SK-N-SH (cell line): ENCODE data around the gene FYN.

Experiments
- CHD2 ChIP-seq: fragments of 150-350 bp; IDR thresholded peaks from 2 replicates; pipeline ENCODE4 v1.6.1; 2018; ENCODE audit warnings: low read length; ENCODE audit not compliant: partially characterized antibody
- CTCF ChIP-seq: fragments of 200-600 bp; sonication (generic); IDR thresholded peaks from 2 replicates; pipeline ENCODE4 v1.6.1; 2017; ENCODE audit warnings: antibody characterized with exemption, mild to moderate bottlenecking, moderate library complexity
- EP300 ChIP-seq, 2 experiments: IDR thresholded peaks; 2 replicates each; pipeline versions ENCODE4 v1.4.0 to v1.6.1; 2012; ENCODE audit warnings: borderline replicate concordance in 1 of 2, low read depth in 1 of 2, low read length in 1 of 2
- FOXJ3 ChIP-seq: sonication (generic); formaldehyde crosslinking; IDR thresholded peaks from 2 replicates; pipeline ENCODE4 v1.5.1; 2020; ENCODE audit warnings: mild to moderate bottlenecking, missing genetic modification reagents
- JUND ChIP-seq: IDR thresholded peaks from 2 replicates; pipeline ENCODE4 v1.4.0; 2012
- MAX ChIP-seq: IDR thresholded peaks from 2 replicates; pipeline ENCODE4 v1.4.0; 2012; ENCODE audit warnings: low read depth
- MXI1 ChIP-seq: IDR thresholded peaks from 2 replicates; pipeline ENCODE4 v1.6.1; 2012; ENCODE audit warnings: mild to moderate bottlenecking, low read depth, low read length, improper control_type of control experiment
- POLR2AphosphoS5 ChIP-seq: IDR thresholded peaks from 2 replicates; pipeline ENCODE4 v1.6.1; 2012; ENCODE audit warnings: low read depth, low read length
- RAD21 ChIP-seq: IDR thresholded peaks from 2 replicates; pipeline ENCODE4 v1.6.1; 2012; ENCODE audit warnings: mild to moderate bottlenecking, low read length
- SIN3A ChIP-seq: IDR thresholded peaks from 2 replicates; pipeline ENCODE4 v1.6.1; 2012; ENCODE audit warnings: low read depth, mild to moderate bottlenecking, low read length, moderate library complexity, borderline replicate concordance
- TAF1 ChIP-seq: IDR thresholded peaks from 2 replicates; pipeline ENCODE4 v1.6.1; 2012; ENCODE audit warnings: low read depth, mild to moderate bottlenecking, low read length, moderate library complexity, borderline replicate concordance
- TEAD4 ChIP-seq: IDR thresholded peaks from 2 replicates; pipeline ENCODE4 v1.4.0; 2012; ENCODE audit warnings: mild to moderate bottlenecking, borderline replicate concordance; ENCODE audit not compliant: insufficient read depth
- YY1 ChIP-seq: IDR thresholded peaks from 2 replicates; pipeline ENCODE4 v1.4.0; 2012; ENCODE audit warnings: low read depth, mild to moderate bottlenecking
- TF ChIP-seq, protein P1 (sequence below): IDR thresholded peaks from 2 replicates; pipeline ENCODE4 v1.4.0; 2012; ENCODE audit warnings: low read depth, borderline replicate concordance

DNA sequence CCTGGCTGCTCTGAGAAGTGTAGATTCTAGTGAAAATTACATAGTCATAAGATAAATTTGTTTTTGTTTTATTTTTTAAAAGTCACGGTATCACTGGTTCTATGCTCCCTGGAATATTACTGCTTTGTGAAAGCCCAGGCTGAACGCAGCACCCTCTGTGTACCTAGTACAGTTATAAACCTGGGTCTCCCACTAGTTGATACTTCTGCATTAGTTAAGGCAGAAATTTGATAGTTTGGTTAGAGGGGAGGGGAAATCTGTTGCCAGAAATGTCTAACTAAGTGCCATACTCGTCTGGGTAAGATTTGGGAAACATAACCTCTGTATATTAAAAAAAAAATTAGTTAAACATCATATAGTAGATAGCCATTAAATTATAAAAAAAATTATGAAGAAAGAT is 156.9 kb downstream of the FYN start:
- no peak for TF ChIP-seq POLR2AphosphoS5
- no peak for TF ChIP-seq JUND
- TF ChIP-seq CTCF: no peak
- no peak for TF ChIP-seq RAD21
- no peak for TF ChIP-seq EP300 (IDR thresholded peaks at IDR 0.05; ENCODE audit: borderline replicate concordance in 1 of 2, low read depth in 1 of 2, low read length in 1 of 2)
- no peak for TF ChIP-seq TAF1
- no peak for TF ChIP-seq MXI1
- TF ChIP-seq MAX: no peak
- TF ChIP-seq TEAD4: no peak
- TF ChIP-seq FOXJ3 (CRISPR knock-in tag): no peak
- TF ChIP-seq SIN3A: no peak
- TF ChIP-seq YY1: no peak
- no peak for TF ChIP-seq CHD2
- TF ChIP-seq, protein P1, sequence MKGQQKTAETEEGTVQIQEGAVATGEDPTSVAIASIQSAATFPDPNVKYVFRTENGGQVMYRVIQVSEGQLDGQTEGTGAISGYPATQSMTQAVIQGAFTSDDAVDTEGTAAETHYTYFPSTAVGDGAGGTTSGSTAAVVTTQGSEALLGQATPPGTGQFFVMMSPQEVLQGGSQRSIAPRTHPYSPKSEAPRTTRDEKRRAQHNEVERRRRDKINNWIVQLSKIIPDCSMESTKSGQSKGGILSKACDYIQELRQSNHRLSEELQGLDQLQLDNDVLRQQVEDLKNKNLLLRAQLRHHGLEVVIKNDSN: no peak
